ENCODE results near the gene EPB41L4A. TPM values are rescaled to one million over a fixed set of nuclear protein-coding genes. Genes with fewer than 3 reads are reported as not detected.

The EPB41L4A gene
- total and polyA plus RNA-seq, 12 donors: 4.2 to 26.3 (median 9.5) TPM

DNA sequence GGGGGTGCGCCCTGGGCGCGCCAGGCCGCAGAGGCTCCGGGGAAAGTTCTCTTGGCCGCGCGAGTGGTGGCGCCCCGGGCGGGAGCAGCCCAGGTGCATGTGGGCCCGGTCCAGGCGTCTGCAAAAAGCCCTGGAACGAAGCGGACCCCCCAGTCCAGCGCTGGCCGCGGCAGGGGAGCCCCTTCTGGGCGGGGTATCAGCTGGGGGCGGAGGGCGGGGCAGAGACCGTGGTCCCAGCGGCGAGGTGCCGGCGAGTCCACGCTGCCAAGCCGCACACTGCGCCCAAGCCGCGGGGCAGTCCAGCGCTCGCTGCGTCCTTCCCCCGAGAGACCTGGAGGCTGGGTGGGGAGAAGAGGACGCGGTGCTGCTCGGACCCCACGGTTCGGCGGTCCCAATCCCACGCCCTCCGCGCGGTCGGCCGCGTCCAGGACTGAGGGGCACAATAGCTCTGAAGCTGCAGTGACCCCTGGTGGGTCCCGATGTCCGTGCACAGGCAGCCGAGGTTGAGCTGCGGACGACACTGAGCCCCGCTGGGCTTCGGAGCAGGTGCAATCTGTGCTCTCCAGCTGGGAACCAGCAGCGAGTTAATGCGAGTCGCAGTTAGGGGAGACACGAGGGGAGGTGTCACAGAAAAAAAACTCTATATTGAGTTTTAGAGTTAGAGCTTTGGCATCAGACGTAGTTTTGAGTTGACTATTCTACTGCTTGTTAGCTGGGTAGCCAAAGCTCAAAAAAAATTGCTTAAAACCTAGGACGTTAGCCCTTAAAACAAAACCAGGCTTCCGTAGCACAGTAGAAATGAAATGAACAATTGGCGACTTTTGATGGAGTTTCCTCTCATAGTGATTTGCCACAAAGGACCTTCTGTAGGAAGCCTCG, 1.1 kb upstream of the EPB41L4A start:
- WGBS, 4 donors: 3 to 14% (median 4%) methylated on average over 12 to 64 of the region's 64 CpGs
- H3K27ac ChIP-seq: peak overlapping the region in 3 of 5 donors; percentile 73 to 85 (median 81)
- H3K27me3 ChIP-seq: no peaks in the 10 kb centered on the region
- peaks cover 0 to 7% of the 10 kb centered on the region in 2 donors for H3K4me1 ChIP-seq (replicated peaks in 1 of 2)
- peak overlapping the region; percentile 46 to 80 (median 75) for H3K4me3 ChIP-seq
- no peaks in the 10 kb centered on the region for H3K36me3 ChIP-seq (replicated peaks in 1 of 2)
- peak; percentile 82 to 91 (median 88) for DNase-seq
- TF ChIP-seq POLR2A (IDR thresholded peaks at IDR 0.05): no peak
- TF ChIP-seq, protein P1, sequence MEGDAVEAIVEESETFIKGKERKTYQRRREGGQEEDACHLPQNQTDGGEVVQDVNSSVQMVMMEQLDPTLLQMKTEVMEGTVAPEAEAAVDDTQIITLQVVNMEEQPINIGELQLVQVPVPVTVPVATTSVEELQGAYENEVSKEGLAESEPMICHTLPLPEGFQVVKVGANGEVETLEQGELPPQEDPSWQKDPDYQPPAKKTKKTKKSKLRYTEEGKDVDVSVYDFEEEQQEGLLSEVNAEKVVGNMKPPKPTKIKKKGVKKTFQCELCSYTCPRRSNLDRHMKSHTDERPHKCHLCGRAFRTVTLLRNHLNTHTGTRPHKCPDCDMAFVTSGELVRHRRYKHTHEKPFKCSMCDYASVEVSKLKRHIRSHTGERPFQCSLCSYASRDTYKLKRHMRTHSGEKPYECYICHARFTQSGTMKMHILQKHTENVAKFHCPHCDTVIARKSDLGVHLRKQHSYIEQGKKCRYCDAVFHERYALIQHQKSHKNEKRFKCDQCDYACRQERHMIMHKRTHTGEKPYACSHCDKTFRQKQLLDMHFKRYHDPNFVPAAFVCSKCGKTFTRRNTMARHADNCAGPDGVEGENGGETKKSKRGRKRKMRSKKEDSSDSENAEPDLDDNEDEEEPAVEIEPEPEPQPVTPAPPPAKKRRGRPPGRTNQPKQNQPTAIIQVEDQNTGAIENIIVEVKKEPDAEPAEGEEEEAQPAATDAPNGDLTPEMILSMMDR (IDR thresholded peaks at IDR 0.05): peak; percentile 77 to 93 (median 88)
- H3K9me3 ChIP-seq (replicated peaks in 1 of 3): no peaks in the 10 kb centered on the region
- intact Hi-C loops (cut with DNase I): loop anchor here (1.0 to 10.0 kb wide), 3 partner anchors 210 to 248 kb away; no protein-coding TSS in a partner anchor

DNA sequence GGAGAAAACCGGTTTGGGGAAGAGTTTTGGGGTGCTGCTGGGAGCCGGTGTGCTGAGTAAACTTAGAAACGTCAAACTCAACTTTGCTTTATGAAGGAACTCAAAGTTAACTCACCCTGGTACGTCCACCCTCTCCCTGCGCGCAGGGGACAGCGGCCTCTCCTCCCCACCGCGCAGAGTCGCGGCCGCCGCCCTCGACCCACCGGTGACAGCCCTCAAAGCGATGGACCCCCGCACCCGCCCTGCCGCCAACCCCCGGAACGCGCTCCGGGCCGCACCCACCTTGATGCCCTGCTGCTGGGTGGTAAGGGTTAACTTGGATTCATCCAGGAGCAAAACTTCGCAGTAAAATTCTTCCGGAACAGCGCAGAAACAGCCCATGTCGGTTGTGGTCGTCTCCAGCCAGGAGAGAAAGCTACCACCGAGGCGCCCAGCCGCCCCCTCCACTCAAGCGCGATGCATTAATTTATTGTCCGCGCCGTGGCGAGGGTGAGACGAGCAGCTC, 366 bp downstream of the EPB41L4A start:
- TF ChIP-seq, protein P1 (IDR thresholded peaks at IDR 0.05): no peak
- TF ChIP-seq POLR2A (IDR thresholded peaks at IDR 0.05): no peak
- H3K27ac ChIP-seq: peak overlapping the region; percentile 11 to 85 (median 73)
- H3K27me3 ChIP-seq: no peaks in the 10 kb centered on the region
- peaks cover 0 to 7% of the 10 kb centered on the region in 2 donors for H3K4me1 ChIP-seq (replicated peaks in 1 of 2)
- H3K9me3 ChIP-seq (replicated peaks in 1 of 3): no peaks in the 10 kb centered on the region
- intact Hi-C loops (cut with DNase I): loop anchor here in 1 of 2 donors (10.0 kb wide), 1 partner anchor 214 kb away; no protein-coding TSS in a partner anchor
- H3K4me3 ChIP-seq: peak overlapping the region; percentile 46 to 80 (median 75)
- 0 to 1% (median 1%) methylated on average over 16 to 39 of the region's 39 CpGs for WGBS, 4 donors
- DNase-seq: peak in 4 of 7 donors; percentile 2 to 34 (median 22)
- H3K36me3 ChIP-seq (replicated peaks in 1 of 2): no peaks in the 10 kb centered on the region

DNA sequence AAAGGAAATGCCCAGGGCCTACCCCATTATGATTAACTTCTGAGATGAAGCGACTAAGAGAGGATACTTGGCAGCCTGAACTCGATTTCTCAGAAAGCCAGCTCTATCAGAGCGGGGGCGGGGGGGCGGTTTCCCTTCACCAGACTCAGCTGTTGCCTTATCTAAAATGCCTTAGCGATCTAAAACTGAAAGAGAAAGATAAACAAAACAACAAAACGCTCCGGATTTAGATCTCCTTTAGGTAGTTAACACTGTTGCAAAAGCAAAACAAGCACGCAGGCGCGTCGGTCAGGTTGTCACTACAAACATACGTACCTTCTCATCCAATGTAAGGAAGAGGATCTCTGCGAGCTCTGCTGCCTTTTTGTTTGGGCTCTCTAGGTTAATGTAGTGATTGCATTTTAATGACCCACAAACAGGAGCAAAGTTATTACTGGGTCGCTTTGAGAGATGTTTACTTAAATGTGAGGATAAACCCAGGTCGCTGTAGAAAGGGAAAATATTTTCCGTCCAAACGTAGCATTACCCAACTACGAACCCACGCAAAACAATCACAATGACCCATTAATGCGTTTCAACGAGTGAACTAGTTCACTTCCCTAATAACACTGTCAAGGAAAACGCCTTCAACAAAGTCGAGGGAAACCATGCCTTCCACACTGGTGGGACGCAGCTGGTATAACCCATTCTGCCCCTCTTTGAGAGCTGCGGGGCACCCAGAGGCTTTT, 982 bp downstream of the EPB41L4A start:
- TF ChIP-seq POLR2A (IDR thresholded peaks at IDR 0.05): peak in 1 of 2 donors; percentile 43
- TF ChIP-seq, protein P1 (IDR thresholded peaks at IDR 0.05): no peak

More for the DNA sequence above, 982 bp downstream of the EPB41L4A start:
- intact Hi-C loops (cut with DNase I): loop anchor here in 1 of 2 donors (10.0 kb wide), 1 partner anchor 213 kb away; no protein-coding TSS in a partner anchor
- no peaks in the 10 kb centered on the region for H3K9me3 ChIP-seq (replicated peaks in 1 of 3)
- H3K27me3 ChIP-seq: no peaks in the 10 kb centered on the region
- peak overlapping the region; percentile 46 to 80 (median 75) for H3K4me3 ChIP-seq
- WGBS, 4 donors: 0 to 4% (median 2%) methylated on average over 25 to 26 of the region's 26 CpGs
- peaks cover 0 to 7% of the 10 kb centered on the region in 2 donors for H3K4me1 ChIP-seq (replicated peaks in 1 of 2)
- peak overlapping the region in 4 of 5 donors; percentile 61 to 85 (median 77) for H3K27ac ChIP-seq
- no peaks in the 10 kb centered on the region for H3K36me3 ChIP-seq (replicated peaks in 1 of 2)
- DNase-seq: peak; percentile 57 to 92 (median 84)

All from adrenal gland (tissue), 12 donors.